T-helper 1 cell (primary cell): ENCODE data around the gene IFT80.

Experiments
- DNase-seq, 5 donors: peaks; one replicate each; pipeline ENCODE4 v3.0.0-alpha.2; 2012 to 2020
- total RNA-seq, 4 donors: gene quantifications; one replicate each; lab custom pipeline; 2026; lab: John Stamatoyannopoulos, UW

IFT80 gene
- 13.1 to 30.1 (median 18.4) reads per million in 4 donors for total RNA-seq

GRCh38 chr3:160399125-160400029, at the start of gene IFT80, which contains the start of gene SMC4:
IFT80 (minus strand) TSS chr3:160399225; CDS start chr3:160384600, 14,625 bp downstream.
SMC4 (plus strand) TSS chr3:160399650; CDS start chr3:160400827, 1,177 bp downstream.
- DNase-seq: peak; percentile 92 to 97 (median 93)

- no peak for DNase-seq
Measured at GRCh38 chr3:160447544-160447943, 48.5 kb upstream of the IFT80 start.

GRCh38 chr3:160446522-160447056, 47.6 kb upstream of the IFT80 start:
- no peak for DNase-seq

- DNase-seq: no peak
Measured at GRCh38 chr3:160445854-160446253, 46.8 kb upstream of the IFT80 start.

- DNase-seq: no peak
Measured at GRCh38 chr3:160444411-160444810, 45.4 kb upstream of the IFT80 start.

GRCh38 chr3:160440687-160441086, 41.7 kb upstream of the IFT80 start:
- no peak for DNase-seq

- no peak for DNase-seq
Measured at GRCh38 chr3:160437083-160437455, 38.0 kb upstream of the IFT80 start.

GRCh38 chr3:160435747-160436146, 36.7 kb upstream of the IFT80 start:
- no peak for DNase-seq

- DNase-seq: no peak
Measured at GRCh38 chr3:160435095-160435494, 36.1 kb upstream of the IFT80 start.

GRCh38 chr3:160434071-160434470, 35.0 kb upstream of the IFT80 start:
- DNase-seq: no peak

GRCh38 chr3:160427832-160428424, 28.9 kb upstream of the IFT80 start:
- DNase-seq: no peak

GRCh38 chr3:160417311-160417710, 18.3 kb upstream of the IFT80 start:
- DNase-seq: no peak

GRCh38 chr3:160413613-160414248, 14.7 kb upstream of the IFT80 start:
- peak; percentile 32 to 58 (median 54) for DNase-seq

- no peak for DNase-seq
Measured at GRCh38 chr3:160412477-160412876, 13.5 kb upstream of the IFT80 start.

GRCh38 chr3:160409812-160410610, 11.0 kb upstream of the IFT80 start:
- DNase-seq: no peak

GRCh38 chr3:160403796-160404470, 4.9 kb upstream of the IFT80 start:
- no peak for DNase-seq

GRCh38 chr3:160403028-160403545, 4.1 kb upstream of the IFT80 start:
- no peak for DNase-seq

GRCh38 chr3:160402221-160403027, 3.4 kb upstream of the IFT80 start:
- DNase-seq: no peak

- peak in 1 of 5 donors; percentile 16 for DNase-seq
Measured at GRCh38 chr3:160401291-160402095, 2.5 kb upstream of the IFT80 start.
